ENCODE data around the gene CHN2. TPM values are rescaled to one million over a fixed set of nuclear protein-coding genes. Genes with fewer than 3 reads are reported as not detected.

Gene CHN2
- total RNA-seq, 1 experiment from 2014 or later, result 7.7 TPM

GRCh38 chr7:29344334-29344978 is 149.9 kb downstream of the CHN2 start:
- H3K9ac ChIP-seq (ENCODE audit: low read length), result no peak overlapping the region
- H3K36me3 ChIP-seq (ENCODE audit: low read depth, low read length), result no peaks in the 10 kb centered on the region
- H3K4me1 ChIP-seq (ENCODE audit: insufficient read depth, low read length), result peaks cover 19% of the 10 kb centered on the region
- no peak overlapping the region for H3K27ac ChIP-seq (ENCODE audit: low read length)
- no peaks in the 10 kb centered on the region for H3K79me2 ChIP-seq (ENCODE audit: low read length)
- no peaks in the 10 kb centered on the region for H3K9me3 ChIP-seq (ENCODE audit: low read length)
- ATAC-seq (no peak), DNase-seq (no peak)
- H3F3A ChIP-seq (ENCODE audit: low read length, unreplicated experiment), result no peaks in the 10 kb centered on the region
- no peak overlapping the region for H3K4me3 ChIP-seq (ENCODE audit: low read length)
- POLR2A ChIA-PET (ENCODE audit: unreplicated experiment), result no interaction called here
- intact Hi-C loops (cut with micrococcal nuclease), result loop anchor here (5.0 to 10.0 kb wide), 2 partner anchors 57 to 60 kb away; no protein-coding TSS in a partner anchor
- CTCF ChIA-PET, result no interaction called here
- no peaks in the 10 kb centered on the region for H3K9me2 ChIP-seq (replicated peaks; ENCODE audit: low read length)
- no peak overlapping the region for H3K4me2 ChIP-seq (ENCODE audit: low read length)
- TF ChIP-seq EZH2 (IDR thresholded peaks at IDR 0.05; ENCODE audit: low read length, unreplicated experiment) (no peak), EZH2phosphoT487 (IDR thresholded peaks at IDR 0.05; ENCODE audit: borderline replicate concordance, low read length) (no peak)
- TF ChIP-seq, protein P1, sequence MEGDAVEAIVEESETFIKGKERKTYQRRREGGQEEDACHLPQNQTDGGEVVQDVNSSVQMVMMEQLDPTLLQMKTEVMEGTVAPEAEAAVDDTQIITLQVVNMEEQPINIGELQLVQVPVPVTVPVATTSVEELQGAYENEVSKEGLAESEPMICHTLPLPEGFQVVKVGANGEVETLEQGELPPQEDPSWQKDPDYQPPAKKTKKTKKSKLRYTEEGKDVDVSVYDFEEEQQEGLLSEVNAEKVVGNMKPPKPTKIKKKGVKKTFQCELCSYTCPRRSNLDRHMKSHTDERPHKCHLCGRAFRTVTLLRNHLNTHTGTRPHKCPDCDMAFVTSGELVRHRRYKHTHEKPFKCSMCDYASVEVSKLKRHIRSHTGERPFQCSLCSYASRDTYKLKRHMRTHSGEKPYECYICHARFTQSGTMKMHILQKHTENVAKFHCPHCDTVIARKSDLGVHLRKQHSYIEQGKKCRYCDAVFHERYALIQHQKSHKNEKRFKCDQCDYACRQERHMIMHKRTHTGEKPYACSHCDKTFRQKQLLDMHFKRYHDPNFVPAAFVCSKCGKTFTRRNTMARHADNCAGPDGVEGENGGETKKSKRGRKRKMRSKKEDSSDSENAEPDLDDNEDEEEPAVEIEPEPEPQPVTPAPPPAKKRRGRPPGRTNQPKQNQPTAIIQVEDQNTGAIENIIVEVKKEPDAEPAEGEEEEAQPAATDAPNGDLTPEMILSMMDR (conservative IDR thresholded peaks at IDR 0.05; ENCODE audit: low read depth, low read length), result no peak
- H2AFZ ChIP-seq (ENCODE audit: low read length), result no peak overlapping the region
- no peaks in the 10 kb centered on the region for H4K20me1 ChIP-seq (ENCODE audit: low read length)
- no peaks in the 10 kb centered on the region for H3K27me3 ChIP-seq (ENCODE audit: low read length)
- BruUV-seq (replicated peaks), result no TSS peak

DNA sequence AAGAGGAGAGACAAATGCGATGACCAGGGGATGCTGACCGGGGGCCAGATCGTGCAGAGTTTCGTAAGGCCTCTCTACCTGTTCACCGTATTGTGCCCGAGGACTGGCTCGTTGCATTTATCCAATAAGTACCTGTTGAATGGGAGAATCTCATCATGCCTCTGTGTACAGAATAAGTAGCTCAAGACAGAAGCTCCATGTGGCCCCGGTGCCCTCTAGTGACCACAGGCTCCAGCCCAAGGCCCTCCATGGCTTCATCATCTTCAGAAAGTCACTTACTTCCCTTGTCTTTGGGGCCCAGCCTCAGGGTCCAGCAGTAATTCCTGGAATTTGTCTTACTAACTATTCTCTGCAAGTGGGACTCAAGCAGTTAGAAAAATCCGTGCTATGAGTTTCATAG is 151.0 kb downstream of the CHN2 start:
- ATAC-seq, result peak; percentile 53
- Histone ChIP-seq H3K27me3 (ENCODE audit: low read length) (no peaks in the 10 kb centered on the region), H3K4me2 (ENCODE audit: low read length) (no peak overlapping the region), H3K27ac (ENCODE audit: low read length) (no peak overlapping the region), H3K36me3 (ENCODE audit: low read depth, low read length) (no peaks in the 10 kb centered on the region), H3F3A (ENCODE audit: low read length, unreplicated experiment) (no peaks in the 10 kb centered on the region), H3K9me2 (replicated peaks; ENCODE audit: low read length) (no peaks in the 10 kb centered on the region), H3K9ac (ENCODE audit: low read length) (no peak overlapping the region), H3K4me1 (ENCODE audit: insufficient read depth, low read length) (peaks cover 19% of the 10 kb centered on the region), H3K9me3 (ENCODE audit: low read length) (no peaks in the 10 kb centered on the region), H2AFZ (ENCODE audit: low read length) (no peak overlapping the region), H3K4me3 (ENCODE audit: low read length) (no peak overlapping the region), H4K20me1 (ENCODE audit: low read length) (no peaks in the 10 kb centered on the region), H3K79me2 (ENCODE audit: low read length) (no peaks in the 10 kb centered on the region)
- ChIA-PET POLR2A (ENCODE audit: unreplicated experiment) (no interaction called here), CTCF (interaction anchor here (0.5 to 1.7 kb wide), 9 partner anchors 29 to 424 kb away, joined by 3 to 17 read pairs (median 5); no protein-coding TSS in a partner anchor)
- intact Hi-C loops (cut with micrococcal nuclease), result loop anchor here (1.0 to 10.0 kb wide), 4 partner anchors 59 to 239 kb away; no protein-coding TSS in a partner anchor
- BruUV-seq (replicated peaks), result no TSS peak
- DNase-seq, result peak; percentile 57
- TF ChIP-seq EZH2phosphoT487 (IDR thresholded peaks at IDR 0.05; ENCODE audit: borderline replicate concordance, low read length), result no peak
- TF ChIP-seq, protein P1 (conservative IDR thresholded peaks at IDR 0.05; ENCODE audit: low read depth, low read length), result peak; percentile 65
